ENCODE results near the gene SUPV3L1.

Gene SUPV3L1

GRCh38 chr10:69229616-69229916 is 49.5 kb downstream of the SUPV3L1 start:
- H3K4me2 ChIP-seq (ENCODE audit: low read depth, low read length, poor library complexity, severe bottlenecking) = no peak overlapping the region
- no peak overlapping the region for H2AFZ ChIP-seq (ENCODE audit: low read depth, low read length, severe bottlenecking)
- no peaks in the 10 kb centered on the region for H3F3A ChIP-seq (ENCODE audit: insufficient read depth)

GRCh38 chr10:69230128-69230527 is 50.1 kb downstream of the SUPV3L1 start:
- Histone ChIP-seq H3F3A (ENCODE audit: insufficient read depth) (no peaks in the 10 kb centered on the region), H3K27ac (ENCODE audit: low read depth, low read length) (no peak overlapping the region), H3K36me3 (ENCODE audit: low read length) (no peaks in the 10 kb centered on the region), H3K9me2 (replicated peaks; ENCODE audit: insufficient read depth, low read length) (no peaks in the 10 kb centered on the region), H3K27me3 (ENCODE audit: low read length) (no peaks in the 10 kb centered on the region), H2AFZ (ENCODE audit: low read depth, low read length, severe bottlenecking) (no peak overlapping the region), H4K20me1 (ENCODE audit: low read depth, low read length) (no peaks in the 10 kb centered on the region), H3K4me3 (ENCODE audit: insufficient read depth, low read length, poor library complexity, severe bottlenecking) (no peak overlapping the region), H3K9me3 (ENCODE audit: insufficient read depth, low read length) (no peaks in the 10 kb centered on the region), H3K9ac (ENCODE audit: low read length) (no peak overlapping the region), H3K79me2 (ENCODE audit: insufficient read depth, low read length) (no peaks in the 10 kb centered on the region), H3K4me2 (ENCODE audit: low read depth, low read length, poor library complexity, severe bottlenecking) (no peak overlapping the region)
- TF ChIP-seq CTCF (IDR thresholded peaks at IDR 0.05; ENCODE audit: insufficient read depth, low read length, poor library complexity, severe bottlenecking) (no peak), EZH2phosphoT487 (conservative IDR thresholded peaks at IDR 0.05; ENCODE audit: low read length) (no peak)

More at GRCh38 chr10:69229616-69229916, 49.5 kb downstream of the SUPV3L1 start:
- Histone ChIP-seq H3K9ac (ENCODE audit: low read length) (no peak overlapping the region), H3K36me3 (ENCODE audit: low read length) (no peaks in the 10 kb centered on the region), H4K20me1 (ENCODE audit: low read depth, low read length) (no peaks in the 10 kb centered on the region), H3K27me3 (ENCODE audit: low read length) (no peaks in the 10 kb centered on the region), H3K79me2 (ENCODE audit: insufficient read depth, low read length) (no peaks in the 10 kb centered on the region), H3K27ac (ENCODE audit: low read depth, low read length) (no peak overlapping the region), H3K4me3 (ENCODE audit: insufficient read depth, low read length, poor library complexity, severe bottlenecking) (no peak overlapping the region), H3K9me3 (ENCODE audit: insufficient read depth, low read length) (no peaks in the 10 kb centered on the region), H3K9me2 (replicated peaks; ENCODE audit: insufficient read depth, low read length) (no peaks in the 10 kb centered on the region)
- TF ChIP-seq CTCF (IDR thresholded peaks at IDR 0.05; ENCODE audit: insufficient read depth, low read length, poor library complexity, severe bottlenecking) (no peak), EZH2phosphoT487 (conservative IDR thresholded peaks at IDR 0.05; ENCODE audit: low read length) (no peak)

GRCh38 chr10:69232252-69232651 is 52.2 kb downstream of the SUPV3L1 start:
- H3K9me2 ChIP-seq (replicated peaks; ENCODE audit: insufficient read depth, low read length) = no peaks in the 10 kb centered on the region
- H3K27ac ChIP-seq (ENCODE audit: low read depth, low read length) = no peak overlapping the region
- no peaks in the 10 kb centered on the region for H3K27me3 ChIP-seq (ENCODE audit: low read length)
- H3K4me3 ChIP-seq (ENCODE audit: insufficient read depth, low read length, poor library complexity, severe bottlenecking) = no peak overlapping the region
- no peaks in the 10 kb centered on the region for H3F3A ChIP-seq (ENCODE audit: insufficient read depth)
- no peaks in the 10 kb centered on the region for H3K79me2 ChIP-seq (ENCODE audit: insufficient read depth, low read length)
- H3K9me3 ChIP-seq (ENCODE audit: insufficient read depth, low read length) = no peaks in the 10 kb centered on the region
- H4K20me1 ChIP-seq (ENCODE audit: low read depth, low read length) = no peaks in the 10 kb centered on the region
- TF ChIP-seq EZH2phosphoT487 (conservative IDR thresholded peaks at IDR 0.05; ENCODE audit: low read length) (no peak), CTCF (IDR thresholded peaks at IDR 0.05; ENCODE audit: insufficient read depth, low read length, poor library complexity, severe bottlenecking) (no peak)
- no peak overlapping the region for H3K9ac ChIP-seq (ENCODE audit: low read length)
- no peak overlapping the region for H3K4me2 ChIP-seq (ENCODE audit: low read depth, low read length, poor library complexity, severe bottlenecking)
- no peaks in the 10 kb centered on the region for H3K36me3 ChIP-seq (ENCODE audit: low read length)
- H2AFZ ChIP-seq (ENCODE audit: low read depth, low read length, severe bottlenecking) = no peak overlapping the region
